C1 segment of cervical spinal cord (tissue), 14 donors: ENCODE data around the gene PSEN2.
A peak's percentile ranks its signal among the peaks of the same experiment; 100 is the strongest.

ENCODE experiments used
- DNase-seq, 14 donors: peaks; one replicate each; lab custom pipeline; 2025; lab: John Stamatoyannopoulos, UW

The PSEN2 gene

DNA sequence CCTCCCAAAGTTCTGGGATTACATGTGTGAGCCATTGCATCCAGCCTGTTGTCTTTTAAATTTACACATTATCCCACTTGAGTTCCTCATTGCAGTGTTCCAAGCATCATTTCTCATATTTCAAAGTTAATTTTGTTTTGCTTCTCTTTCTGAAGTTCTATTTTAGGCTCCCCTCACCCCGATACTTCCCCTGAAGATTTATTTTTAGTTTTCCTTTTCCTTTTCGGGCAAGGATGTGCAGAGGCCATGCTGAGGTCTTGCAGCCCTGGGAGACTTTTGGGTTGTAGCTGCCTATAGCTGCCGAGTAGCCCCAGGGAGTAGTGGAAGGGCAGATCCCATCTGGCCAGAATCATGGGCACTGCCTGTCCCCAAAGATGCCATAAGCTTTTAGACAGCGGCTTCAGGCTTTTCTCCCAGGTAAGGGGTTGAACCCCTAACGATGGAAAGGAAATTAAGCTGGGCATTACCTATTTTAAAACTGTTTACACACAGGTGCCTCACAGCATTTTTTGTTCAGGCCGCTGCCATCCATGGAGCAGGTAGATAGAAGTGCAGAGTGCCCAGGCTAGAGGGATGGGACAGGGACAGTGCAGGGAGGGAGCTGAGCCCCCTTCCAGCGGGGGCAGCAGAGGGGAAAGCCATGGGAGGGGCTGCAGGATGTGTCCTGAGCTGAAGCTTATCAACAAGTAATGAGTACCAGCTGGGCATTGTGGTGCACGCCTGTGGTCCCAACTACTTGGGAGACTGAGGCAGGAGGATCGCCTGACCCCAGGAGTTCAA, 15.9 kb downstream of the PSEN2 start:
- DNase-seq, result no peak

DNA sequence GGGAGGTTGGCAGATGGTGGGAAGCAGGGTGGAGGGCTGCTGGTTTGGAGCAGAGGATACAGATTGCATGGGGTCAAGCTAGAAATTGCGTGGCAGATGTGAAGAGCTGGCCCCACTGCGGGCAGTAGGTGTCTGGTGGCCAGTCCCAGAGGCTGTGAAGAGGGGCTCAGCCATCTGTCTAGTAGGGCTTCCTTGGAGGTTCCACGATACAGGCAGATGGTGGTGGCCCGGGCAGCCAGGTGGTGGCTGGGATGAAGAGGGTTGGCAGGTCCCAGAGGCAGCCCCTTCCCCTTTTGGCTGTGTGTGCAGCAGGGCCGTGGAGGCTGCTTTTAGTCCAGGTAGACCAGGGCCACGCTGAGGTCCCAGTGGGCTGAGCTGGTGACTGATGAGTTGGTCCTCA, 16.6 kb downstream of the PSEN2 start:
- no peak for DNase-seq

DNA sequence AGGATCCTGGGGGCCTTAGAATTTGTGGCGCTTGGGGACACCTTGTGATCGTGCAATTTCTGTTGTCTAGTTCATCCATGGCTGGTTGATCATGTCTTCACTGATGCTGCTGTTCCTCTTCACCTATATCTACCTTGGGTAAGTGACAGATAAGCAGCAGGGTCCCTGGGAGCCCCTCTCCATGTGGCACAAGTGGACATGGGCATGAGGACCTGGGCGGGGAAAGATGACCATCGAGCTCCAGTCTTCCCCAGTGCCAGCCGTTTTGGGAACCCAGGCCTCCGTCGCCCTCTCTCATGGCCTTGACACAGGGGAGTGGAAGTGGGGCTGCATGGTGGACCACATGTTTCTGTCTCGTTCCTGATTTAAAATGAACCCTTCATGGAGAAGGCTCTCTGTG, 17.6 kb downstream of the PSEN2 start:
- DNase-seq, result no peak

- DNase-seq, result no peak
Observed at GRCh38 chr1:226888816-226889215, 18.4 kb downstream of the PSEN2 start.

- no peak for DNase-seq
Observed at GRCh38 chr1:226889616-226890330, 19.4 kb downstream of the PSEN2 start.

GRCh38 chr1:226890331-226891108, 20.1 kb downstream of the PSEN2 start:
- DNase-seq, result no peak

GRCh38 chr1:226891346-226891745, 20.9 kb downstream of the PSEN2 start:
- no peak for DNase-seq

DNA sequence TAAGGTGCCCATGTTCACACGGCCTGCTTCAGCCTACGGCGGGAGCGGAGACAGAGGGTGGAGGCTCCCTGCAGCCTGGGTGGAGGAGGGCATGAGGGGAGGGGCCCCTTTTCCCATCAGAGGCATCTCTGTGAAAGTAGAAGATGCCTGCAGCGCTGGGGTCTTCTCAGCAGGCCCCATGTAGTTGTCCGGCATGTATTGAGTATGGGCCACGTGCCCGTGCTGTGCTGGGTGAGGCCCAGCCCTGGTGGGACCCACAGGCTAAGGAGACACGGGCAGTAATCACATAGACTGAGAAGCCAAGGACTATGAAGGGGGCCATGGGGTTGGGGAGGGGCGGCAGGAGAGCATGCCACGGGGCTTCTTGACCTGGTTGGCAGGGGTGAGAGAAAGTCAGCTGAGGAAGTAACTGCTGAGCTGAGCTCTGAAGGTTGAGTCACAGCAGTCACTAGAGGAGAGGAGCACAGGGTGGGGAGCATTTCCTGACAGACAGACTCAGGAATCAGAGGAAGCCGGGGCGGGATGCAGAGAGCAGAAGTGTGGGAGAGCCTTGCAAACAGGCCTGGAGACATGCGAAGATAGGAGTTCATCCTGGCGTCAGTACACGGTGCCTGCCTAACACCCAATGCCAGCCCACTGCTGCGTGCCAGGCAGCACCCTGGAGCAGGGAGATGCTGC, 21.6 kb downstream of the PSEN2 start:
- no peak for DNase-seq

- DNase-seq, result no peak
Observed at GRCh38 chr1:226892524-226892875, 22.1 kb downstream of the PSEN2 start.

DNA sequence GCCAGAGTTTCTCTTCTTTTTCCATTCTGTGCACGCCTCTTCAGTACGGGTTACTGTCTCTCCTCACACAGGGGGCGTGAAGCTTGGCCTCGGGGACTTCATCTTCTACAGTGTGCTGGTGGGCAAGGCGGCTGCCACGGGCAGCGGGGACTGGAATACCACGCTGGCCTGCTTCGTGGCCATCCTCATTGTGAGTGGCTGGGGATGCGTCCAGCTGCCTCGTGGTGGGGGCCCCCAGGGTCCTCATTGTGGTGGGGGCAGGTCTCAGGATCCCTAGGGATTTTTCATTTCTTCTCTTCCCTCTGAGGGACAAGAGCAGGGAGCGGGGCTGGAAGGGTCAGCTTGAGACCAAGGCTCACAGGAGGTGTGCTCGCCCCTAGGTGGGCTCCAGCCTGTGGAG, 23.5 kb downstream of the PSEN2 start:
- no peak for DNase-seq

DNA sequence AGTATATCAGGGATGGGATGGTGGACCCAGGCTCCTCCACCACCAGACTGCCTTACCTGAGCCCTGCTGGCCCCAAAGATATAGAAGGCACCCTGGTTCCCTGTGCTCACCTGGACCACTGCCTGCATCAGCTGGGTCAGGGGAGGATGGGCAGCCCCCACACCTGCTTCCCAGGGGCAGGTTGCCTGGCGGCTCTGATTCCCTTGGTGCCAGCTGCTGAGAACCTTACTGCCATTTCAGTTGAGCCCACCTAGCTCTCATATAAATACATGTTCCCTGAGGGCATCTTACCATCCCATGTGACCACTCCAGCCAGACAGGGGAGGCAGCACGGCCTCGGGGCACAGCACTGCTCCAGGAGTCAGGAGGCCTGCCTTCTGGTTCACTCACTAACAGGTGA, 24.4 kb downstream of the PSEN2 start:
- no peak for DNase-seq

DNA sequence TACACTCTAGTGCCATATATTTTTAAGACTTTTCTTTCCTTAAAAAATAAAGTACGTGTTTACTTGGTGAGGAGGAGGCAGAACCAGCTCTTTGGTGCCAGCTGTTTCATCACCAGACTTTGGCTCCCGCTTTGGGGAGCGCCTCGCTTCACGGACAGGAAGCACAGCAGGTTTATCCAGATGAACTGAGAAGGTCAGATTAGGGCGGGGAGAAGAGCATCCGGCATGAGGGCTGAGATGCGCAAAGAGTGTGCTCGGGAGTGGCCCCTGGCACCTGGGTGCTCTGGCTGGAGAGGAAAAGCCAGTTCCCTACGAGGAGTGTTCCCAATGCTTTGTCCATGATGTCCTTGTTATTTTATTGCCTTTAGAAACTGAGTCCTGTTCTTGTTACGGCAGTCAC, 25.2 kb downstream of the PSEN2 start:
- no peak for DNase-seq

- DNase-seq, result no peak
Observed at GRCh38 chr1:226898246-226898645, 27.8 kb downstream of the PSEN2 start.

DNA sequence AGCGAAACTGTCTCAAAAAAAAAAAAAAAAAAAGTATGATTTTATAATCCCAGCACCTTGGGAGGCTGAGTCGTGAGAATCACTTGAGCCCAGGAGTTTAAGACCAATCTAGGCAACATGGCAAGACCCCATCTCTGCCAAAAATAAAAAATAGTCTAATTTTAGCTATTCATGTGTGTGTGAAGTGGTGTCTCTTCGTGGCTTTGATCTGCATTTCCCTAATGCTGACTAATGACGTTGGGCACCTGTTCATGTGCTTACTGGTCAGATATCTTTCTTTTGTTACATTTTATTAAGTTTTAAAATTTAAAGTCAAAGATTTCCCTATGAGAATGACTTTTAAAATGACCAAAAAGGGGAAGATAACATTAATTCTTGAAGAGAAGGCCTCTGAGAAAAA, 31.0 kb downstream of the PSEN2 start:
- no peak for DNase-seq

GRCh38 chr1:226902601-226903000, 32.2 kb downstream of the PSEN2 start:
- DNase-seq, result no peak

DNA sequence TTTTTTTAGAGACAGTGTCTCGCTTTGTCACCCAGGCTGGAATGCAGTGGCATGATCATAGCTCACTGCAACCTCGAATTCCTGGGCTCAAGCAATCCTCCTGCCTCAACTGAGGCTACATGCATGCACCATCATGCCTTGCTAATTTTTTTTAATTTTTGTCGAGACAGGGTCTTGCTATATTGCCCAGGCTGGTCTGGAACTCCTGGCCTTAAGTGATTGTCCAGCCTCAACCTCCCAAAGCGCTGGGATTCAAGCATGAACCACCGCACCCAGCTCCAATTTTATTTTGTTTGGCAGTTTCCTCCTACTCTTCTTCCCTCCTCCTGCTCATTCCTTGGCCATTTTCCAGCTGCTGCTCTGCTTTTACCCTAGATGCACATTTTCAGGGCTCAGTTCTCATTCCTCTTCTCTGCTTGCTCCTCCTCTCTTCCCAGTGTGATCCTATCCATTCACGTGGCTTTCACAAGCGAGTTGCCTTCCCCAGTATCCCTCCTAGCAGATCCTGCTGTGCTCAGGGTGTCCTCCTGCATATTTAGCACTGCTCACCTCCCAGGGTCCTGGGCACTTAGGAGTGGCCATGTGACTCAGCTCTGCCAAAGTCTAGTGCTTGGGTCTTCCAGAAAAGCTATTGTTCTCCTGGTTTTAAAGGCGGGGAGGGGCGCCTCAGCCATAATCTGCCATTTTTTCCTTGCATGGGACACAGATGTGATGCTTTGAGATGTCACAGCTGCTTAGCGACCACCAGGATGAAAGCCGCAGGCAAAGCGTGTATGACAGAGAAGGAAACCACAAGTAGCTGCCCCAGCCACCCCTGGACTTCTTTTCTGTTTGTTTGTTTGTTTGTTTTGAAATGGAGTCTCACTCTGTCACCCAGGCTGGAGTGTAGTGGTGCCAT, 33.7 kb downstream of the PSEN2 start:
- no peak for DNase-seq

DNA sequence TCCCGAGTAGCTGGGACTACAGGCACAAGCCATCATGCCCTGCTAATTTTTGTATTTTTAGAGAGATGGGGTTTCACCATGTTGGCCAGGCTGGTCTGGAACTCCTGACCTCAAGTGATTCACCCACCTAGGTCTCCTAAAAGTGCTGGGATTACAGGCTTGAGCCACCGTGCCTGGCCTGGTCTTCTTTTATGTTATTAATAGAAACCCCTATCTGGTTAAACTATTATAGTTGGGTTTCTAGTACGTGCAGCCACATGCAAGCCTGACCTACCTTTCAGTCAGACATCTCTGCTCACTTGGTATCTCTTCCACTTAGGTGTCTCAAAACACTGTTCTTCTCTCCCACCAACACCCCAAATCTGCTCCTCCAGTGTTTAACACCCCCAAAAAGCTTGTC, 34.4 kb downstream of the PSEN2 start:
- DNase-seq, result no peak

DNA sequence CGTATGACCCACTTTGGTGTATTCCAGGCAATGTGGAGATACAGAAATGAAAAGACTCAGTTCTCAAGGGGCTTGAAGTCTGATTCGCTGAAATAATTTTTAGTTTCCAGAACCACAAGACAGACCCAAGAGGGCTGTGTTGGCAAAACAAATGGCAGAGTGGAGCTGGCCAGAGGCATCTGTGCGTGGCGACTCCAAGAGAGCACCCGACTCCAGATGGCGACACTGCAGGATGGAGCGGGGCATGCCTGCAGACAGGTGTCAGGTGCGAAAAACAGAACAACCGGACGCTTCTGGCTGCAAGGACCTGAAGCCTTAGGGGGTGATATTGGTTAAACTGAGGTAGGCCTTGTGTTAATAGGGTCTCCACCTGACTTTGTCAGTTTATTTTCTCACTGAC, 38.0 kb downstream of the PSEN2 start:
- DNase-seq, result peak in 1 of 14 donors; percentile 37

DNA sequence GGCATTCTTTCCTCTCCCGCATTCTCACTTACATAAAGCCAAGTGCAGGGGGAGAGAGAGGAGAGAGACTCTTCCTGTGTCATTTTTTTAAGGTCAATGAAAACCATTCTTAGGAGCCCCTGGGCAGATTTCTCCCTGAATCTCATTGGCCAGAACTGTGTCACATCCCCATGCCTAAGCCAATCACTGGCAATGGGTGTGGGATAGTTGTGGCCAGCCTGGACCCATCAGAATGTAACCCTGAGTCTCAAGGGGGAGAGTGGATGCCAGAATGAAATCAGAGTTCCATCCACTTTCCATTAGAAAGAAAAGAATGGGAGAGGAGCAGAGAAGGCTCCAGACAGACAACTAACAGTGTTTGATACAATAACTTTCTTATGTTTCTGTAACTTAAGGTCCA, 38.5 kb downstream of the PSEN2 start:
- DNase-seq, result no peak

- peak in 11 of 14 donors; percentile 6 to 67 (median 11) for DNase-seq
Observed at GRCh38 chr1:226912587-226913176, 42.3 kb downstream of the PSEN2 start.

GRCh38 chr1:226915672-226915995, 45.2 kb downstream of the PSEN2 start:
- no peak for DNase-seq
